GM23338 (cell line): ENCODE data around the gene TRUB2.

ENCODE experiments used
- EZH2 ChIP-seq: fragments of 200-600 bp; sonication (generic); IDR thresholded peaks from one replicate; pipeline ENCODE4 v1.8.0; 2017; ENCODE audit warnings: antibody characterized with exemption, mild to moderate bottlenecking, low read depth; ENCODE audit not compliant: unreplicated experiment
- EZH2phosphoT487 ChIP-seq: fragments of 200-600 bp; sonication (generic); IDR thresholded peaks from one replicate; pipeline ENCODE4 v1.8.1; 2018; ENCODE audit warnings: antibody characterized with exemption; ENCODE audit not compliant: unreplicated experiment
- JUNB ChIP-seq: IDR thresholded peaks from one replicate; pipeline ENCODE4 v1.6.1; 2016; ENCODE audit warnings: antibody characterized with exemption; ENCODE audit not compliant: unreplicated experiment
- ZNF114 ChIP-seq: fragments of 250-450 bp; sonication (Bioruptor Pico); IDR thresholded peaks from 2 replicates; pipeline ENCODE4 v1.5.0; 2020; ENCODE audit warnings: mild to moderate bottlenecking, moderate library complexity
- ZNF331 ChIP-seq: fragments of 250-450 bp; sonication (Bioruptor Pico); IDR thresholded peaks from 2 replicates; pipeline ENCODE4 v1.5.0; 2020; ENCODE audit warnings: low read depth, mild to moderate bottlenecking, moderate library complexity
- TF ChIP-seq, protein P1 (sequence below), 2 experiments: fragments of 200-600 bp in 1 of 2; sonication (generic) in 1 of 2; conservative IDR thresholded peaks; 2 replicates each; pipeline versions ENCODE4 v1.5.1 to v1.6.1; 2016 to 2017; ENCODE audit warnings: antibody characterized with exemption in 2 of 2, low read depth in 2 of 2, mild to moderate bottlenecking in 2 of 2, moderate library complexity in 1 of 2
- TF ChIP-seq, protein P2 (sequence below): IDR thresholded peaks from 2 replicates; pipeline ENCODE4 v1.6.1; 2016; ENCODE audit warnings: antibody characterized with exemption
- TF ChIP-seq, protein P3 (sequence below): IDR thresholded peaks from one replicate; pipeline ENCODE4 v1.6.1; 2018; ENCODE audit warnings: antibody characterized with exemption; ENCODE audit not compliant: unreplicated experiment

DNA sequence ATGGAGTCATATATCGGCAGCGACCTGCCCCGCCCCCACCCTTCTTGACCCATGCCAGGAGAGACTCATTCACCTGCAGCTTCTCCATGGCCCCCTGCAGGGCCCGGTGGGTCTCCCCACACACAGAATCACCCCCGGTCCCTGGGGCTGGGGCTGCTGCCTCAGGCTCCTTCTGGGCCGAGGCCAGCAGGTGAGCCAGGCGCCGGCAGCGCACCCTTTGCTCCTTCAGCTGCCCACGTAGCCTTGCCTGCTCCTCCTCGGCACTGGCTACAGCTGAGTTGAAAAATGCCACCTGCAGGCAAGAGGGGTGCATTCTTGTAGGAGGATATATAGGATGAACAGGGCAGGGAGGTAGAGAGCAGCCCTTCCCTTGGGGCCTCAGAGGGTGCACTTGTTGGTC, 64.3 kb downstream of the TRUB2 start:
- TF ChIP-seq EZH2 (no peak), ZNF114 (CRISPR knock-in tag) (no peak), ZNF331 (CRISPR knock-in tag) (no peak), EZH2phosphoT487 (no peak), JUNB (no peak)
- TF ChIP-seq, protein P1, sequence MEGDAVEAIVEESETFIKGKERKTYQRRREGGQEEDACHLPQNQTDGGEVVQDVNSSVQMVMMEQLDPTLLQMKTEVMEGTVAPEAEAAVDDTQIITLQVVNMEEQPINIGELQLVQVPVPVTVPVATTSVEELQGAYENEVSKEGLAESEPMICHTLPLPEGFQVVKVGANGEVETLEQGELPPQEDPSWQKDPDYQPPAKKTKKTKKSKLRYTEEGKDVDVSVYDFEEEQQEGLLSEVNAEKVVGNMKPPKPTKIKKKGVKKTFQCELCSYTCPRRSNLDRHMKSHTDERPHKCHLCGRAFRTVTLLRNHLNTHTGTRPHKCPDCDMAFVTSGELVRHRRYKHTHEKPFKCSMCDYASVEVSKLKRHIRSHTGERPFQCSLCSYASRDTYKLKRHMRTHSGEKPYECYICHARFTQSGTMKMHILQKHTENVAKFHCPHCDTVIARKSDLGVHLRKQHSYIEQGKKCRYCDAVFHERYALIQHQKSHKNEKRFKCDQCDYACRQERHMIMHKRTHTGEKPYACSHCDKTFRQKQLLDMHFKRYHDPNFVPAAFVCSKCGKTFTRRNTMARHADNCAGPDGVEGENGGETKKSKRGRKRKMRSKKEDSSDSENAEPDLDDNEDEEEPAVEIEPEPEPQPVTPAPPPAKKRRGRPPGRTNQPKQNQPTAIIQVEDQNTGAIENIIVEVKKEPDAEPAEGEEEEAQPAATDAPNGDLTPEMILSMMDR (conservative IDR thresholded peaks at IDR 0.05; ENCODE audit: low read depth in 2 of 2), result no peak
- TF ChIP-seq, protein P2, sequence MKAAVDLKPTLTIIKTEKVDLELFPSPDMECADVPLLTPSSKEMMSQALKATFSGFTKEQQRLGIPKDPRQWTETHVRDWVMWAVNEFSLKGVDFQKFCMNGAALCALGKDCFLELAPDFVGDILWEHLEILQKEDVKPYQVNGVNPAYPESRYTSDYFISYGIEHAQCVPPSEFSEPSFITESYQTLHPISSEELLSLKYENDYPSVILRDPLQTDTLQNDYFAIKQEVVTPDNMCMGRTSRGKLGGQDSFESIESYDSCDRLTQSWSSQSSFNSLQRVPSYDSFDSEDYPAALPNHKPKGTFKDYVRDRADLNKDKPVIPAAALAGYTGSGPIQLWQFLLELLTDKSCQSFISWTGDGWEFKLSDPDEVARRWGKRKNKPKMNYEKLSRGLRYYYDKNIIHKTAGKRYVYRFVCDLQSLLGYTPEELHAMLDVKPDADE, result no peak
- TF ChIP-seq, protein P3, sequence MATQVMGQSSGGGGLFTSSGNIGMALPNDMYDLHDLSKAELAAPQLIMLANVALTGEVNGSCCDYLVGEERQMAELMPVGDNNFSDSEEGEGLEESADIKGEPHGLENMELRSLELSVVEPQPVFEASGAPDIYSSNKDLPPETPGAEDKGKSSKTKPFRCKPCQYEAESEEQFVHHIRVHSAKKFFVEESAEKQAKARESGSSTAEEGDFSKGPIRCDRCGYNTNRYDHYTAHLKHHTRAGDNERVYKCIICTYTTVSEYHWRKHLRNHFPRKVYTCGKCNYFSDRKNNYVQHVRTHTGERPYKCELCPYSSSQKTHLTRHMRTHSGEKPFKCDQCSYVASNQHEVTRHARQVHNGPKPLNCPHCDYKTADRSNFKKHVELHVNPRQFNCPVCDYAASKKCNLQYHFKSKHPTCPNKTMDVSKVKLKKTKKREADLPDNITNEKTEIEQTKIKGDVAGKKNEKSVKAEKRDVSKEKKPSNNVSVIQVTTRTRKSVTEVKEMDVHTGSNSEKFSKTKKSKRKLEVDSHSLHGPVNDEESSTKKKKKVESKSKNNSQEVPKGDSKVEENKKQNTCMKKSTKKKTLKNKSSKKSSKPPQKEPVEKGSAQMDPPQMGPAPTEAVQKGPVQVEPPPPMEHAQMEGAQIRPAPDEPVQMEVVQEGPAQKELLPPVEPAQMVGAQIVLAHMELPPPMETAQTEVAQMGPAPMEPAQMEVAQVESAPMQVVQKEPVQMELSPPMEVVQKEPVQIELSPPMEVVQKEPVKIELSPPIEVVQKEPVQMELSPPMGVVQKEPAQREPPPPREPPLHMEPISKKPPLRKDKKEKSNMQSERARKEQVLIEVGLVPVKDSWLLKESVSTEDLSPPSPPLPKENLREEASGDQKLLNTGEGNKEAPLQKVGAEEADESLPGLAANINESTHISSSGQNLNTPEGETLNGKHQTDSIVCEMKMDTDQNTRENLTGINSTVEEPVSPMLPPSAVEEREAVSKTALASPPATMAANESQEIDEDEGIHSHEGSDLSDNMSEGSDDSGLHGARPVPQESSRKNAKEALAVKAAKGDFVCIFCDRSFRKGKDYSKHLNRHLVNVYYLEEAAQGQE, result no peak
